DND-41 (cell line): ENCODE measurements around the gene EFNA2.

Experiments
- ATAC-seq: fragments of 200-7000 bp; cut with Tn5 transposase; 3 replicates; pipeline ENCODE4 v1.9.1; 2021; ENCODE audit warnings: low read depth; ENCODE audit not compliant: insufficient read depth
- DNase-seq: peaks from one replicate; pipeline ENCODE4 v3.0.0-alpha.2; 2020
- H2AFZ ChIP-seq: 2 replicates; pipeline ENCODE4 v1.6.0; 2012; ENCODE audit warnings: low read depth, low read length
- H3K27ac ChIP-seq: 2 replicates; pipeline ENCODE4 v1.5.1; 2012; ENCODE audit warnings: low read length, inconsistent platforms
- H3K27me3 ChIP-seq: fragments of 200-600 bp; sonication (generic); 2 replicates; pipeline ENCODE4 v1.6.0; 2012; ENCODE audit warnings: low read length, mild to moderate bottlenecking, inconsistent platforms; ENCODE audit not compliant: insufficient read depth, poor library complexity
- H3K36me3 ChIP-seq: 2 replicates; pipeline ENCODE4 v1.5.1; 2012; ENCODE audit warnings: low read length, inconsistent platforms; ENCODE audit not compliant: insufficient read depth
- H3K4me1 ChIP-seq: 2 replicates; pipeline ENCODE4 v1.5.1; 2012; ENCODE audit warnings: mild to moderate bottlenecking, low read length; ENCODE audit not compliant: insufficient read depth
- H3K4me2 ChIP-seq: 2 replicates; pipeline ENCODE4 v1.6.0; 2012; ENCODE audit warnings: mild to moderate bottlenecking, moderate library complexity, low read length, inconsistent platforms; ENCODE audit not compliant: insufficient read depth
- H3K4me3 ChIP-seq, 2 experiments: fragments of 200-600 bp in 1 of 2; shearing (Covaris generic) in 1 of 2; 2 replicates each; pipeline ENCODE4 v1.5.1; 2012 to 2016; ENCODE audit warnings: inconsistent platforms in 2 of 2, low read length in 2 of 2, mild to moderate bottlenecking in 2 of 2, low read depth in 1 of 2, moderate library complexity in 1 of 2
- H3K79me2 ChIP-seq: 2 replicates; pipeline ENCODE4 v1.6.0; 2012; ENCODE audit warnings: low read length, inconsistent platforms; ENCODE audit not compliant: insufficient read depth
- H3K9ac ChIP-seq: 2 replicates; pipeline ENCODE4 v1.6.0; 2012; ENCODE audit warnings: low read depth, mild to moderate bottlenecking, inconsistent platforms, low read length, moderate library complexity
- H3K9me3 ChIP-seq: 2 replicates; pipeline ENCODE4 v1.5.1; 2012; ENCODE audit warnings: low read length, moderate library complexity, mild to moderate bottlenecking, inconsistent platforms; ENCODE audit not compliant: insufficient read depth, severe bottlenecking
- H4K20me1 ChIP-seq: 2 replicates; pipeline ENCODE4 v1.6.0; 2012; ENCODE audit warnings: low read length; ENCODE audit not compliant: insufficient read depth
- EZH2 ChIP-seq: IDR thresholded peaks from 3 replicates; pipeline ENCODE4 v1.6.1; 2012; ENCODE audit warnings: borderline replicate concordance, low read depth, mild to moderate bottlenecking, moderate library complexity, low read length, inconsistent platforms; ENCODE audit not compliant: severe bottlenecking
- TF ChIP-seq, protein P1 (sequence below): IDR thresholded peaks from 2 replicates; pipeline ENCODE4 v1.5.1; 2012; ENCODE audit warnings: borderline replicate concordance, low read length, moderate library complexity, mild to moderate bottlenecking; ENCODE audit not compliant: poor library complexity, severe bottlenecking; ENCODE audit errors: extremely low read depth

Gene EFNA2

DNA sequence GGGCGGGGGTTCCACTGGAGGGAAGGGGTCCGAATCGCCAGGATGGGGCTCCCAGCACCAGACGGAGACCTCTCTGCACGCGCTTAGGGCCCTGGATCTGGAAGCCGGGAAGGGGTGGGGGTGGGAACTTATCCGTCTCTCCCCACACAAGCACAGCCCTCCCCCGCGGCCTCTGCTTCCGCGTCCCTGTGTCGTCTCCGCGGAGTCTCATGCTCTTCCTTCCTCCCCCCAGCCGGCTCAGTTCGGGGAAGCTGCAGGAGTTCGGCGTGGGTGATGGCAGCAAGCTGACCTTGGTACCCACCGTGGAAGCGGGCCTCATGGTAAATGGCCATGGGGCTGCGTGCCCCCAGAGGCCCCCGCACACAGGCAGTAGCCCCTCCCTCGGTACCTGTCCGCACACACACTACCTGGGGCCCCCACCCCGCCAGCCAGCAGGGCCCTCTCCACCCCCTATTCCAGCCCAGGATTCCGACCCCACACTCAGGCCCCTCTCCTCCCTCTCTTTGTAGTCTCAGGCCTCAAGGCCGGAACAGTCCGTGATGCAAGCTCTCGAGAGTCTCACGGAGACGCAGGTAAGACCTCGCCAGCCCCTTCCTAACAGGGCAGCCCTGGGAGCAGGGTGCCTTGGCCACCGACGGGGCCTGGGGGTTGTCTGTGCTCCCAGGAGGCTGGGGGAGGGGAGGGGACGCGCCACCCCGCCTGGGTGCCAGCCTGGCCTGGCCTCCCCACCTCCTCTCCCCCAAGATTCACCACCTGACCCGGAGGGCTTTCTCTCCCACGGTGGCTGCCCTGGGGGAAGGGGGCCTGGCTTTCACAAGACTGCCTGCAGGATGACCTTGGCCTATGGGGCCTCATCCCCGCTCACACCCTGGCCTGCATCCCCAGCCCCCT lies 34.1 kb upstream of the EFNA2 start:
- TF ChIP-seq, protein P1, sequence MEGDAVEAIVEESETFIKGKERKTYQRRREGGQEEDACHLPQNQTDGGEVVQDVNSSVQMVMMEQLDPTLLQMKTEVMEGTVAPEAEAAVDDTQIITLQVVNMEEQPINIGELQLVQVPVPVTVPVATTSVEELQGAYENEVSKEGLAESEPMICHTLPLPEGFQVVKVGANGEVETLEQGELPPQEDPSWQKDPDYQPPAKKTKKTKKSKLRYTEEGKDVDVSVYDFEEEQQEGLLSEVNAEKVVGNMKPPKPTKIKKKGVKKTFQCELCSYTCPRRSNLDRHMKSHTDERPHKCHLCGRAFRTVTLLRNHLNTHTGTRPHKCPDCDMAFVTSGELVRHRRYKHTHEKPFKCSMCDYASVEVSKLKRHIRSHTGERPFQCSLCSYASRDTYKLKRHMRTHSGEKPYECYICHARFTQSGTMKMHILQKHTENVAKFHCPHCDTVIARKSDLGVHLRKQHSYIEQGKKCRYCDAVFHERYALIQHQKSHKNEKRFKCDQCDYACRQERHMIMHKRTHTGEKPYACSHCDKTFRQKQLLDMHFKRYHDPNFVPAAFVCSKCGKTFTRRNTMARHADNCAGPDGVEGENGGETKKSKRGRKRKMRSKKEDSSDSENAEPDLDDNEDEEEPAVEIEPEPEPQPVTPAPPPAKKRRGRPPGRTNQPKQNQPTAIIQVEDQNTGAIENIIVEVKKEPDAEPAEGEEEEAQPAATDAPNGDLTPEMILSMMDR = no peak
- TF ChIP-seq EZH2 = no peak
- H3K4me2 ChIP-seq = peak overlapping the region; percentile 77
- H3K4me3 ChIP-seq = peak overlapping the region; percentile 87 to 93
- H3K36me3 ChIP-seq = peaks cover 38% of the 10 kb centered on the region
- H3K4me1 ChIP-seq = peaks cover 49% of the 10 kb centered on the region
- peaks cover 54% of the 10 kb centered on the region for H3K79me2 ChIP-seq
- H4K20me1 ChIP-seq = peaks cover 50% of the 10 kb centered on the region
- DNase-seq (peak; percentile 83), ATAC-seq (peak; percentile 25)
- no peaks in the 10 kb centered on the region for H3K27me3 ChIP-seq
- peak overlapping the region; percentile 96 for H3K9ac ChIP-seq
- no peaks in the 10 kb centered on the region for H3K9me3 ChIP-seq
- no peak overlapping the region for H2AFZ ChIP-seq
- peak overlapping the region; percentile 87 for H3K27ac ChIP-seq

DNA sequence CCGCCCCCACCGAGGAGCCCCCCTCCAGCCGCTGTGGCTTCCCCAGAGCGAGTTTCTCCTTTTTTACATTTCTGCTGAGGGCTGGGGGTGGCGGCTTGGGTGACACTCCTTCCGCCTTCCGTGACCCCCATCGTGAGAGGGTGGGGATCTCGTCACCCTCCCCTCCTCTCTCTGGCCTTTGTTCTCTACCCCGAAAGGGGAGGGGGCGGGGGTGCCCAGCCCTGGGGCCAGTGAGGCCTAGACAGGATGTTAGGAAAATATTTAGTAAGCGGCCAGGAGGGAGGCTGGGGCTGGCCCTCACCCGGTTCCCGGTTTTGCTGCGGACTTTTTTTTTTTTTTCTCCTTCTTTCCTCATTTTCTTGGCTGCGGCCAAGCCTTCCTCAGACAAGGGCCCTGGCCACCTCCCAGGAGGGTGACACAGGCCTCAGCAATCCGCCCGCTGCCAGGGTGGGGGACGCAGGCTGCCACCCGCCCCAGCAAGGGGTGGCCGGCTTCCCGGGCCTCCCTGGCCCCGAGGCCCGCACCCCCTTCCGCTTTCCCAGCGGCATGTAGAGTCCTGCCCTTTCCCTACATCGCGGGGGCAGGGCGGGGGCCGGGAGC lies 33.4 kb upstream of the EFNA2 start:
- peak overlapping the region; percentile 41 for H3K9ac ChIP-seq
- peaks cover 57% of the 10 kb centered on the region for H3K4me1 ChIP-seq
- peaks cover 46% of the 10 kb centered on the region for H3K36me3 ChIP-seq
- peak overlapping the region; percentile 29 for H3K27ac ChIP-seq
- no peak for ATAC-seq
- no peaks in the 10 kb centered on the region for H3K27me3 ChIP-seq
- peak overlapping the region; percentile 77 for H3K4me2 ChIP-seq
- peak overlapping the region in 1 of 2 experiments; percentile 44; a peak in 2 of 4 replicates for H3K4me3 ChIP-seq
- peaks cover 55% of the 10 kb centered on the region for H3K79me2 ChIP-seq
- no peak overlapping the region for H2AFZ ChIP-seq
- peaks cover 55% of the 10 kb centered on the region for H4K20me1 ChIP-seq
- no peaks in the 10 kb centered on the region for H3K9me3 ChIP-seq
- DNase-seq = peak; percentile 70
- TF ChIP-seq EZH2 = no peak
- TF ChIP-seq, protein P1 = no peak

DNA sequence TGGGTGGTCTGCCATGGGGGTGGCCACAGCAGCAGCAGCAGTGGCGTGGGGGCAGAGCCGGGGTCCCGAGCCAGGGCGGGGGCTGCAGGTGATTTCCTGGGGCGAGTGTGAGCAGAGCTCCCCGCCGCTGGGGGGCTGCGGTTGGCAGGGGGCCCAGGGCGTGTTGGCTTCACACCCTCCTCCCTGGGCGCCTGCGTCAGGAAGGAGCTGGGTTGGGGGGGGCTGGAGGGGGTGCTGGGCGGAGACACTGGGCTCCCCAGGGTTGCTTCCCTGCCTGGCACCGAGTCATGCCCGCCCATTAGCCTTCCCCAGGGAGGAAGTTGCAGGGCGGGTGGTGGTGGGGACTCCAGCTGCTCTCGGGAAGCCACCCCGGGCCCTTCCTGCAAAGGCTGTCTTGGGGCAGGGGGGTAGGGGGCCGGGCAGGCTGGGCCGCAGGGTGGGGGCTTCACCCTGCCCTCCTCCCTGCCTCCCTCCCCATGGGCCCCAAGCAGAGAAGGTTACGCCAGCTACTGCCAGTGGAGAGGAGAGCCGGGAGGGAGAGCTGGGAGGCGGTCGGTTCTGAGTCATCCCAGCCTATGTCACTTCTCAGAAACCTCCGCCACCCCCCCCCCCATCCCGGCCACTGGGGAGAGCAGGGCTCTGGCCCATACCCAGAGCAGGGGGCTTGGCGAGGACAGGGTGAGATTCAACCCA lies 32.7 kb upstream of the EFNA2 start:
- H3K27ac ChIP-seq = peak overlapping the region; percentile 70
- H3K27me3 ChIP-seq = no peaks in the 10 kb centered on the region
- H3K4me1 ChIP-seq = peaks cover 63% of the 10 kb centered on the region
- DNase-seq = peak; percentile 96
- no peaks in the 10 kb centered on the region for H3K9me3 ChIP-seq
- TF ChIP-seq, protein P1 = peak; percentile 17
- no peak for TF ChIP-seq EZH2
- H3K4me3 ChIP-seq = peak overlapping the region in 1 of 2 experiments; percentile 44; a peak in 2 of 4 replicates
- peak; percentile 71 for ATAC-seq
- no peak overlapping the region for H2AFZ ChIP-seq
- peaks cover 55% of the 10 kb centered on the region for H3K79me2 ChIP-seq
- H3K4me2 ChIP-seq = peak overlapping the region; percentile 77
- H4K20me1 ChIP-seq = peaks cover 55% of the 10 kb centered on the region
- peaks cover 52% of the 10 kb centered on the region for H3K36me3 ChIP-seq
- H3K9ac ChIP-seq = peak overlapping the region; percentile 41
